SK-N-MC (cell line): ENCODE results near the gene GHRH.

Experiments
- EZH2 ChIP-seq: fragments of 200-600 bp; sonication (generic); IDR thresholded peaks from one replicate; pipeline ENCODE4 v1.6.1; 2017; ENCODE audit warnings: antibody characterized with exemption
- POLR2AphosphoS5 ChIP-seq: IDR thresholded peaks from 2 replicates; pipeline ENCODE4 v1.6.1; 2012; ENCODE audit warnings: mild to moderate bottlenecking, low read depth, low read length, borderline replicate concordance

GRCh38 chr20:37207171-37207570 is 54.4 kb downstream of the GHRH start:
- TF ChIP-seq POLR2AphosphoS5, result no peak
- no peak for TF ChIP-seq EZH2
